WERI-Rb-1 (cell line): ENCODE measurements around the gene BGN.

Source experiments
- DNase-seq: peaks from one replicate; pipeline ENCODE4 v3.0.0-alpha.2; 2020
- H3K27ac ChIP-seq: fragments of 250-450 bp; sonication (Bioruptor Pico); 2 replicates; pipeline ENCODE4 v1.5.1; 2020; ENCODE audit warnings: mild to moderate bottlenecking, moderate library complexity
- H3K27me3 ChIP-seq: fragments of 250-450 bp; sonication (Bioruptor Pico); 2 replicates; pipeline ENCODE4 v1.5.1; 2021; ENCODE audit warnings: mild to moderate bottlenecking, low read depth, moderate library complexity; ENCODE audit not compliant: insufficient read depth, severe bottlenecking
- H3K36me3 ChIP-seq: fragments of 250-450 bp; sonication (Bioruptor Pico); 2 replicates; pipeline ENCODE4 v1.5.1; 2020; ENCODE audit warnings: mild to moderate bottlenecking, moderate library complexity
- H3K4me3 ChIP-seq: 2 replicates; pipeline ENCODE4 v1.5.1; 2011; ENCODE audit warnings: low read depth, mild to moderate bottlenecking, control low read depth, low read length
- H3K9me3 ChIP-seq: fragments of 250-450 bp; sonication (Bioruptor Pico); 2 replicates; pipeline ENCODE4 v1.5.1; 2021; ENCODE audit warnings: mild to moderate bottlenecking, moderate library complexity; ENCODE audit not compliant: severe bottlenecking
- CTCF ChIP-seq: IDR thresholded peaks from 2 replicates; pipeline ENCODE4 v1.5.1; 2011; ENCODE audit warnings: low read depth, mild to moderate bottlenecking, control low read depth, inconsistent platforms, low read length

The BGN gene

GRCh38 chrX:153463556-153463955 lies 31.2 kb upstream of the BGN start:
- Histone ChIP-seq H3K4me3 (no peak overlapping the region), H3K27me3 (peaks cover 21% of the 10 kb centered on the region), H3K36me3 (peaks cover 54% of the 10 kb centered on the region), H3K9me3 (no peaks in the 10 kb centered on the region), H3K27ac (no peak overlapping the region)
- no peak for TF ChIP-seq CTCF
- no peak for DNase-seq

DNA sequence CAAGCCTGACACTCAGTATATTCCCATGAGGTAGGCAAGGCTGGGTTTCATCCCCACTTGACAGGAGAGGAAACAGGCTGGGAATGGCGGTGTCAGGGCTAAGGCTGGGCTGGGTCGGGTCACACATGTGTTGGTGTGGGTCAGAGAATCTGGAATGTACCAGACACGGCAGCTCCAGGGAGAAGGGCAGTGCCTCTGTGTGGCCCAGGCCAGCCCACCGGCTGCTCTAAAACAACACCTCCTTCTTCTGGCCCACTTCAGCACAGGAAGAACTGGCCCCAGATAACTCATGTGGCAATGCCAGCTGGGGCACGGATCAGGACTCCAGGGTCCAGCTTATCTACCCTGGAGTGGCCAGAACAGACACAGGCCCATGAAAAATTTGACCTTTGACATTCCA lies 30.7 kb upstream of the BGN start:
- H3K27me3 ChIP-seq, result peaks cover 18% of the 10 kb centered on the region
- peaks cover 56% of the 10 kb centered on the region for H3K36me3 ChIP-seq
- TF ChIP-seq CTCF, result no peak
- no peaks in the 10 kb centered on the region for H3K9me3 ChIP-seq
- no peak overlapping the region for H3K27ac ChIP-seq
- no peak overlapping the region for H3K4me3 ChIP-seq
- DNase-seq, result no peak

- Histone ChIP-seq H3K27me3 (peaks cover 16% of the 10 kb centered on the region), H3K4me3 (no peak overlapping the region), H3K27ac (no peak overlapping the region), H3K9me3 (no peaks in the 10 kb centered on the region), H3K36me3 (peaks cover 42% of the 10 kb centered on the region)
- DNase-seq, result no peak
- no peak for TF ChIP-seq CTCF
These were observed 28.9 kb upstream of the BGN start for GRCh38 chrX:153465691-153466380.

DNA sequence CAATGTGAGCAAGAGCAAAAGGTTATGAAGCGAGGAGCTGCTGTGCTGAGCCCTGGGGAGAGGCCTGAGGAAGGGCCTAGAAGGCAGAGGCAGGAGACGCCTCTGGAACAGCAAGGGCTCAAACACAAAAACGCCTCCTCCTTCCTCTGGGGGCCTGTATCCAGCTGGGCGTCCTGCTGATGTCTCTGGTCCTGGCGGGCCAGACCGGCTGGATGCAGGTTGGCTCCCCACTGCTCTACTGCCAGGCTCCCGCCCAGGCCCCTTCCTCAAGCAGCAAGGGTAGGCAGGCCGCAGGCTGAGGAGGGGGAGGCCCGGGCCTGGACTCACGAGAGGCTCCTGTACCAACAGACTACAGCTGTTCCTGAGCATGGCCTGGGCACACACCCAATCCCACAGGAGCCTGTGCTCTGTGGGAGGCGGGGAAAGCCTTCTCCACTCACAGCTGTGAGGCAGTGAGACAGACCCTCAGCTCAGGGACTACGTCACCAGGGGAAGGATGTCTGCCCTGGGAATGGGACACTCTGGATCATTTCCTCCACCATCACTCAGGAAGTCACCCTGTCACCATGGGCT lies 26.7 kb upstream of the BGN start:
- Histone ChIP-seq H3K36me3 (peaks cover 34% of the 10 kb centered on the region), H3K4me3 (no peak overlapping the region), H3K9me3 (no peaks in the 10 kb centered on the region), H3K27me3 (peaks cover 16% of the 10 kb centered on the region), H3K27ac (no peak overlapping the region)
- TF ChIP-seq CTCF, result no peak
- no peak for DNase-seq

DNA sequence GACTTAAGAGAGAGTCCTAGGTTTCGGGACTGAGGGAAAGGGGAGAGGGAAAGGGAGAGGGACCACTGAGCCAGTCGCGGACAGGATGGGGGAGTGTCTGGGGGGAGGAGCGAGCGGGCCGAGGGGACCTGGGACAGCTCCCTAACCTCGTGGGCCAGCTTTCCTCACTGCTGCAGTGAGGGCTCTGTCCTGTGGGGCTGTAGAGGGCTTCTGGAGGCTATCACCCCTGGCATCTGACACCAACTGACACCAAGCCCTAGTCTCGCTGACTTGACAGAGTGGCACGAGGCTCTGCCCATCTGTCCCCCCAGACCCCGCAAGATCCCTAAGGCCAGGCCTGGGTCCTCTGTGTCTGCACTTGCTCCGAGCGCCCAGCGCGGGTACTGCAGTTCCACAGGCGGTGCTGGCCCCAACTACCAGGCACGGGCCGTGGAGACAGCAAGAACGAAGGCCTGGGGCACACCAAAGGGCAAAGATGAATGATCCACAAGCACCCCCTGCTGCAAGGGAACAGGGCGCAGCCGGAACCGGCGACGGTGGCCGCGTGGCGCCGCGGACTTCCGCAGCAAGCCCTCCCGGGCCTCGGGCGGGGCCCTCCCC lies 24.9 kb upstream of the BGN start:
- Histone ChIP-seq H3K9me3 (no peaks in the 10 kb centered on the region), H3K27me3 (peaks cover 13% of the 10 kb centered on the region), H3K4me3 (peak overlapping the region; percentile 64), H3K27ac (peak overlapping the region; percentile 82), H3K36me3 (peaks cover 28% of the 10 kb centered on the region)
- TF ChIP-seq CTCF, result peak; percentile 6; the same call in 1 of the 2 replicates
- DNase-seq, result peak; percentile 51
